Jurkat, Clone E6-1 (cell line): ENCODE data around the gene ZRANB2. TPM values are rescaled to one million over a fixed set of nuclear protein-coding genes. Genes with fewer than 3 reads are reported as not detected.

Source experiments
- DNase-seq: peaks from one replicate; pipeline ENCODE4 v3.0.0-alpha.2; 2011; ENCODE audit warnings: low read depth, low spot score
- H3K4me3 ChIP-seq: 2 replicates; pipeline ENCODE4 v1.5.1; 2011; ENCODE audit warnings: mild to moderate bottlenecking, low read length, control low read depth, moderate library complexity
- polyA plus RNA-seq: library from polyadenylated mRNA; unstranded; fragments of >200 nt; gene quantifications from one replicate; pipeline ENCODE4 v1.2.1, GENCODE V29; 2012; ENCODE audit warnings: missing spikeins; ENCODE audit not compliant: insufficient read length, insufficient read depth

Gene ZRANB2
- polyA plus RNA-seq, result 143 TPM

GRCh38 chr1:71080739-71081696 is at the start of gene ZRANB2:
TSS of gene ZRANB2 (minus strand) at chr1:71081035. CDS start at chr1:71080995, 40 bp downstream.
- DNase-seq, result peak; percentile 96
- H3K4me3 ChIP-seq, result peak within 1 kb of the TSS; percentile 93

- no peak for DNase-seq
- no peak overlapping the region for H3K4me3 ChIP-seq
These were observed 47.2 kb upstream of the ZRANB2 start for GRCh38 chr1:71128060-71128459.

- no peak overlapping the region for H3K4me3 ChIP-seq
- no peak for DNase-seq
These were observed 37.3 kb upstream of the ZRANB2 start for GRCh38 chr1:71118086-71118485.

GRCh38 chr1:71116729-71117128 is 35.9 kb upstream of the ZRANB2 start:
- DNase-seq, result no peak
- H3K4me3 ChIP-seq, result no peak overlapping the region

GRCh38 chr1:71106658-71107322 is 26.0 kb upstream of the ZRANB2 start:
- H3K4me3 ChIP-seq, result no peak overlapping the region
- DNase-seq, result no peak

- DNase-seq, result no peak
These were observed 23.6 kb upstream of the ZRANB2 start for GRCh38 chr1:71104417-71104816.

GRCh38 chr1:71101839-71102376 is 21.1 kb upstream of the ZRANB2 start:
- no peak overlapping the region for H3K4me3 ChIP-seq
- no peak for DNase-seq

More at GRCh38 chr1:71104417-71104816, 23.6 kb upstream of the ZRANB2 start:
- H3K4me3 ChIP-seq, result no peak overlapping the region

GRCh38 chr1:71097428-71097827 is 16.6 kb upstream of the ZRANB2 start:
- no peak overlapping the region for H3K4me3 ChIP-seq
- DNase-seq, result no peak

GRCh38 chr1:71094913-71095312 is 14.1 kb upstream of the ZRANB2 start:
- no peak for DNase-seq
- no peak overlapping the region for H3K4me3 ChIP-seq

GRCh38 chr1:71093938-71094337 is 13.1 kb upstream of the ZRANB2 start:
- H3K4me3 ChIP-seq, result no peak overlapping the region
- no peak for DNase-seq

- H3K4me3 ChIP-seq, result no peak overlapping the region
- DNase-seq, result no peak
These were observed 8.9 kb upstream of the ZRANB2 start for GRCh38 chr1:71089536-71090270.

- no peak for DNase-seq
- no peak overlapping the region for H3K4me3 ChIP-seq
These were observed 7.9 kb upstream of the ZRANB2 start for GRCh38 chr1:71088645-71089287.

GRCh38 chr1:71087713-71088112 is 6.9 kb upstream of the ZRANB2 start:
- H3K4me3 ChIP-seq, result no peak overlapping the region
- no peak for DNase-seq

- DNase-seq, result no peak
- no peak overlapping the region for H3K4me3 ChIP-seq
These were observed 6.2 kb upstream of the ZRANB2 start for GRCh38 chr1:71087060-71087459.

GRCh38 chr1:71086331-71086730 is 5.5 kb upstream of the ZRANB2 start:
- H3K4me3 ChIP-seq, result no peak overlapping the region
- no peak for DNase-seq

- no peak overlapping the region for H3K4me3 ChIP-seq
- no peak for DNase-seq
These were observed 2.4 kb upstream of the ZRANB2 start for GRCh38 chr1:71083271-71083670.

GRCh38 chr1:71081697-71082080 is 854 bp upstream of the ZRANB2 start:
- no peak for DNase-seq
- peak overlapping the region; percentile 93 for H3K4me3 ChIP-seq

- peak overlapping the region; percentile 93 for H3K4me3 ChIP-seq
- DNase-seq, result peak; percentile 21
These were observed 551 bp downstream of the ZRANB2 start for GRCh38 chr1:71080230-71080738.

- no peak overlapping the region for H3K4me3 ChIP-seq
- DNase-seq, result no peak
These were observed 6.2 kb downstream of the ZRANB2 start for GRCh38 chr1:71074681-71075080.
